Mesenchymal stem cell (in vitro differentiated cells and primary cell): ENCODE measurements around the gene NRF1.

Source experiments
- DNase-seq: peaks from one replicate; pipeline ENCODE4 v3.0.0-alpha.2; 2013
- H2AFZ ChIP-seq: one replicate; pipeline ENCODE4 v1.6.1; 2013; ENCODE audit warnings: low read depth, mild to moderate bottlenecking, control low read depth, inconsistent platforms, low read length, moderate library complexity
- H2AK5ac ChIP-seq: 2 replicates; pipeline ENCODE4 v1.6.1; 2013; ENCODE audit warnings: low read length, moderate library complexity, mild to moderate bottlenecking, inconsistent platforms; ENCODE audit not compliant: severe bottlenecking
- H2BK120ac ChIP-seq: one replicate; pipeline ENCODE4 v1.6.1; 2013; ENCODE audit warnings: low read depth, mild to moderate bottlenecking, inconsistent platforms, low read length, moderate library complexity
- H2BK12ac ChIP-seq, 2 experiments: one replicate each; pipeline ENCODE4 v1.6.1; 2013; ENCODE audit warnings: inconsistent platforms in 2 of 2, low read length in 2 of 2, mild to moderate bottlenecking in 2 of 2, moderate library complexity in 2 of 2, control low read depth in 1 of 2
- H2BK15ac ChIP-seq: one replicate; pipeline ENCODE4 v1.6.1; 2013; ENCODE audit warnings: mild to moderate bottlenecking, low read depth, inconsistent platforms; ENCODE audit not compliant: poor library complexity, severe bottlenecking
- H2BK5ac ChIP-seq: 2 replicates; pipeline ENCODE4 v1.6.1; 2013; ENCODE audit warnings: low read depth, mild to moderate bottlenecking, low read length, control low read depth, inconsistent platforms; ENCODE audit not compliant: poor library complexity, severe bottlenecking
- H3K14ac ChIP-seq, 2 experiments: one replicate each; pipeline ENCODE4 v1.6.1; 2013; ENCODE audit warnings: inconsistent platforms in 2 of 2, low read length in 2 of 2, control low read depth in 1 of 2, mild to moderate bottlenecking in 1 of 2, moderate library complexity in 1 of 2
- H3K18ac ChIP-seq, 2 experiments: one replicate each; pipeline ENCODE4 v1.6.1; 2013; ENCODE audit warnings: inconsistent platforms in 2 of 2, low read length in 2 of 2, control low read depth in 1 of 2, low read depth in 1 of 2, mild to moderate bottlenecking in 1 of 2
- H3K23ac ChIP-seq, 2 experiments: one replicate each; pipeline ENCODE4 v1.6.1; 2013; ENCODE audit warnings: inconsistent platforms in 2 of 2, low read length in 2 of 2, mild to moderate bottlenecking in 2 of 2, moderate library complexity in 2 of 2, control low read depth in 1 of 2
- H3K27ac ChIP-seq: 2 replicates; pipeline ENCODE4 v1.5.1; 2013; ENCODE audit warnings: mild to moderate bottlenecking, moderate library complexity, low read length, control low read depth, inconsistent platforms; ENCODE audit not compliant: poor library complexity, severe bottlenecking
- H3K27me3 ChIP-seq, 2 experiments: 2 replicates each; pipeline versions ENCODE4 v1.6.1 to v1.7.0; 2013; ENCODE audit warnings: low read length in 2 of 2, mild to moderate bottlenecking in 2 of 2, moderate library complexity in 2 of 2, control low read depth in 1 of 2, inconsistent platforms in 1 of 2; ENCODE audit not compliant: control insufficient read depth in 1 of 2, insufficient read depth in 1 of 2
- H3K36me3 ChIP-seq, 2 experiments: 2 replicates each; pipeline versions ENCODE4 v1.6.1 to v1.7.0; 2013; ENCODE audit warnings: low read length in 2 of 2, control low read depth in 1 of 2, inconsistent platforms in 1 of 2, low read depth in 1 of 2, mild to moderate bottlenecking in 1 of 2; ENCODE audit not compliant: insufficient read depth in 2 of 2, control insufficient read depth in 1 of 2
- H3K4ac ChIP-seq, 2 experiments: one replicate each; pipeline ENCODE4 v1.6.1; 2013; ENCODE audit warnings: inconsistent platforms in 2 of 2, low read length in 2 of 2, mild to moderate bottlenecking in 2 of 2, moderate library complexity in 2 of 2, control low read depth in 1 of 2, low read depth in 1 of 2
- H3K4me1 ChIP-seq: 2 replicates; pipeline ENCODE4 v1.6.1; 2013; ENCODE audit warnings: low read depth, low read length, control low read depth; ENCODE audit not compliant: control insufficient read depth, insufficient read depth
- H3K4me2 ChIP-seq: 2 replicates; pipeline ENCODE4 v1.6.1; 2013; ENCODE audit warnings: low read length, mild to moderate bottlenecking, inconsistent platforms; ENCODE audit not compliant: poor library complexity, severe bottlenecking
- H3K4me3 ChIP-seq, 2 experiments: 2 replicates each; pipeline versions ENCODE4 v1.5.1 to v1.7.0; 2013; ENCODE audit warnings: low read length in 2 of 2, mild to moderate bottlenecking in 2 of 2, control low read depth in 1 of 2, low read depth in 1 of 2; ENCODE audit not compliant: insufficient read depth in 1 of 2
- H3K79me1 ChIP-seq: replicated peaks from 2 replicates; pipeline ENCODE4 v1.6.1; 2013; ENCODE audit warnings: mild to moderate bottlenecking, control low read depth, low read length, inconsistent platforms; ENCODE audit not compliant: poor library complexity, severe bottlenecking
- H3K9ac ChIP-seq: 2 replicates; pipeline ENCODE4 v1.7.0; 2013; ENCODE audit warnings: mild to moderate bottlenecking, low read length, moderate library complexity
- H3K9me3 ChIP-seq: 2 replicates; pipeline ENCODE4 v1.7.0; 2013; ENCODE audit warnings: mild to moderate bottlenecking, low read length; ENCODE audit not compliant: control insufficient read depth
- H4K8ac ChIP-seq: one replicate; pipeline ENCODE4 v1.6.1; 2013; ENCODE audit warnings: inconsistent platforms, mild to moderate bottlenecking, low read length, moderate library complexity
- H4K91ac ChIP-seq: one replicate; pipeline ENCODE4 v1.6.1; 2013; ENCODE audit warnings: mild to moderate bottlenecking, low read length, inconsistent platforms
- WGBS: methylation state at CpG from one replicate; pipeline ENCODE4 v1.1.7; 2013; ENCODE audit warnings: mixed read lengths; 5-methylcytosine and 5-hydroxymethylcytosine counted together

The NRF1 gene

DNA sequence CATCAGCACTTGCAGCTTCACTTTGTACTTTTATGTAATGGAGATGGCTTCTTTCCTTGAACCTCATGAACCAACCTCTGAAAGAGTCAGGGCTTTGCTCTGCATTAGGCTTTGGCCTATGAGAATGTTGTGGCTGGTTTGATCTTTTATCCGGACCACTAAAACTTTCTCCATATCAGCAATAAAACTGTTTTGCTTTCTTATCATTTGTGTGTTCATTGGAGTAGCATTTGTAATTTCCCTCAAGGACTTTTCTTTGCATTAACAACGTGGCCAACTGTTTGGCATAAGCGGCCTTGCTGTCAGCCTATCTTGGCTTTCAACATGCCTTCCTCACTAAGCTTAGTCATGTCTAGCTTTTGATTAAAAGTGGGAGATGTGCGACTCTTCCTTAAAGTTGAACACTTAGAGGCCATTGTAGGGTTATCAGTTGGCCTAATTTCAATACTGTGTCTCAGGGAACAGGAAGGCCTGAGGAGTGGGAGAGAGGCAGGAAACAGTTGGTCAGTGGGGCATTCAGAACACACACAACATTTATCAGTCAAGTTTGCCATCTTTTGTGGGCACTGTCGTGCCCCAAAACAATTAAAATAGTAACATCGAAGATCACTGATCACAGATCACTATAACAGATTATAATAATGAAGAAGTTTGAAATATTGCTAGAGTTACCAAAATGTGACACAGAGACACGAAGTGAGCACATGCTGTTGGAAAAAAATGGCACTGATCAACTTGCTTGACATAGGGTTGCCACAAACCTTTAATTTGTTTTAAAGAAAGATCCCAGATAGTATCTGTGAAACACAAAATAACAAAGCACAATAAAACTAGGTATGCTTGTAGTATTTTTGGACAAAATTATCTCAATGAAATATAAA is 64.7 kb downstream of the NRF1 start:
- Histone ChIP-seq H3K4me3 (no peak overlapping the region), H3K79me1 (peaks cover 9% of the 10 kb centered on the region), H3K14ac (no peak overlapping the region), H3K18ac (no peak overlapping the region), H3K4ac (no peak overlapping the region), H2AK5ac (no peak overlapping the region), H3K4me2 (no peak overlapping the region), H4K91ac (no peak overlapping the region), H3K9ac (no peak overlapping the region), H2BK12ac (no peak overlapping the region), H2BK120ac (no peak overlapping the region), H3K4me1 (no peaks in the 10 kb centered on the region), H3K27ac (no peak overlapping the region), H2BK5ac (no peak overlapping the region), H4K8ac (no peak overlapping the region), H2BK15ac (no peak overlapping the region), H3K23ac (no peak overlapping the region), H2AFZ (no peak overlapping the region), H3K9me3 (peaks cover 12% of the 10 kb centered on the region), H3K36me3 (peaks cover 12 to 71% of the 10 kb centered on the region in 2 experiments), H3K27me3 (no peaks in the 10 kb centered on the region)
- DNase-seq = no peak
- WGBS = 99% methylated on average over 4 of the region's 7 CpGs

DNA sequence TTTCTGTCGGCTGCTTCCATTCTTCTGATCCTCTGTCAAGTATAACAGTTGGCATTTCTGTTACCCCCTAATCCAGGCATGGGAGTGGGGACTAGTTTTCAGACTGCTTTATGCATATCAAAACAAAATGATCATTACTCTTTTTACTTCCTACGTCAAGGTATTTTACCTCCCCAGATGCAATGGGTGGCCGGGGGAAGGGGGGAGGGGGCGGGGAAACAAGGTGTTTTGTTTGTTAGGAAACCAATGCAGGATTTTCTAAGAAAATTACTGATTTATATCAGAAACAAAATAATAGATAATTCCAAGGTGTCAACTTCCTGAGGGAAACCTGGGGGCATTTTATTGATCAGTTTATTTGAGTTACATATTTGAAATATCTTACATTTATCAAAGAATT is 66.3 kb downstream of the NRF1 start:
- Histone ChIP-seq H3K4ac (no peak overlapping the region), H2BK5ac (no peak overlapping the region), H3K4me3 (no peak overlapping the region), H2AFZ (no peak overlapping the region), H3K18ac (no peak overlapping the region), H3K36me3 (peaks cover 8 to 56% of the 10 kb centered on the region in 2 experiments), H4K8ac (no peak overlapping the region), H3K9ac (no peak overlapping the region), H2AK5ac (no peak overlapping the region), H3K27ac (no peak overlapping the region), H2BK120ac (no peak overlapping the region), H4K91ac (no peak overlapping the region), H3K27me3 (no peaks in the 10 kb centered on the region), H3K23ac (no peak overlapping the region), H3K4me2 (no peak overlapping the region), H3K9me3 (peaks cover 12% of the 10 kb centered on the region), H3K79me1 (peaks cover 5% of the 10 kb centered on the region), H3K14ac (no peak overlapping the region), H2BK12ac (no peak overlapping the region), H3K4me1 (no peaks in the 10 kb centered on the region), H2BK15ac (no peak overlapping the region)
- DNase-seq = no peak
- WGBS = 57% methylated on average over 1 of the region's 4 CpGs

DNA sequence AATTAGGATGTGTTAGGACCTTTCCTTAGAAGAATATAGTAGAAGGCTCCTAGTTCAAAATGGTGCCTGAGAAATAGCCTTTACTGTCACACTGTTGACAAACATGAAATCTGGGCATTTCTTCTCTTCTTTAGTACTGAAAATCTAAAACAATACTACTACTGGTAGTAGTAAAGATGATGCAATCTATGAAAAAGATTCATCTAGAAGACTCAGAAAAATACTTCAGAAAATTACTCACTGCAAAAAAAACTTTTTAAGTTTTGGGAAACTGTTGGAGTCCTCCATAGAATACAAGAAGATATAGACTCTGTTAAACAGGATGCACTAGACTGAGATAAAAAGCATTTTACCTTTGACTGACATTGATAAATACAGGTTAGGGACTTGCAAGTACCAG is 67.1 kb downstream of the NRF1 start:
- no peak overlapping the region for H3K4me2 ChIP-seq
- H3K79me1 ChIP-seq = peaks cover 5% of the 10 kb centered on the region
- no peak overlapping the region for H2BK15ac ChIP-seq
- no peak overlapping the region for H3K9ac ChIP-seq
- H3K27me3 ChIP-seq = no peaks in the 10 kb centered on the region
- no peak overlapping the region for H3K27ac ChIP-seq
- H2AFZ ChIP-seq = no peak overlapping the region
- H4K8ac ChIP-seq = no peak overlapping the region
- H3K18ac ChIP-seq = no peak overlapping the region
- H3K4ac ChIP-seq = no peak overlapping the region
- H3K9me3 ChIP-seq = peaks cover 12% of the 10 kb centered on the region
- no peak overlapping the region for H2BK120ac ChIP-seq
- H3K14ac ChIP-seq = no peak overlapping the region
- no peak overlapping the region for H4K91ac ChIP-seq
- H3K4me1 ChIP-seq = no peaks in the 10 kb centered on the region
- no peak overlapping the region for H2BK12ac ChIP-seq
- DNase-seq = no peak
- peaks cover 8 to 51% of the 10 kb centered on the region in 2 experiments for H3K36me3 ChIP-seq
- no peak overlapping the region for H3K23ac ChIP-seq
- H3K4me3 ChIP-seq = no peak overlapping the region
- H2BK5ac ChIP-seq = no peak overlapping the region
- H2AK5ac ChIP-seq = no peak overlapping the region

DNA sequence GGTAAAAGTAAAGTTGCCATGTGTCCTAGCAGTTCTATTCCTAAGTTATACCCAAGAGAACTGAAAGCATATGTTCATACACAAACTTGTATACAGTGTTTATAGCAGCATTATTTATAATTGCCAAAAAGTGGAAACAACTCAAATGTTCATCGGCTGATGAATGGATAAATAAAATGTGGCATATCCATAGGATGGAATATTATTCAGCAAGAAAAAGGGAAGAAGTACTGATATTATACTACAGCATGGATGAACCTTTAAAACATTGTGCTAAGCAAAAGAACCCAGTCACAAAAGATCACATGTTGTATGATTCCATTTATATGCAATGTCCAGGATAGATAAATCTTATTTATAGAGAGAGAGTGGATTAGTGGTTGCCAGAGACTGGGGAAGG is 68.9 kb downstream of the NRF1 start:
- H3K79me1 ChIP-seq = peaks cover 7% of the 10 kb centered on the region
- H3K27me3 ChIP-seq = no peaks in the 10 kb centered on the region
- H2BK15ac ChIP-seq = no peak overlapping the region
- no peak overlapping the region for H3K4me2 ChIP-seq
- peaks cover 3% of the 10 kb centered on the region for H3K9me3 ChIP-seq
- H3K23ac ChIP-seq = no peak overlapping the region
- H3K14ac ChIP-seq = no peak overlapping the region
- no peak overlapping the region for H2AFZ ChIP-seq
- no peak overlapping the region for H2BK120ac ChIP-seq
- no peak overlapping the region for H2BK5ac ChIP-seq
- no peak overlapping the region for H2AK5ac ChIP-seq
- DNase-seq = no peak
- H3K36me3 ChIP-seq = peaks cover 3 to 39% of the 10 kb centered on the region in 2 experiments
- H3K9ac ChIP-seq = no peak overlapping the region
- H2BK12ac ChIP-seq = no peak overlapping the region
- H3K18ac ChIP-seq = no peak overlapping the region
- WGBS = no CpG with 5 or more reads among the region's 1 CpG
- no peak overlapping the region for H4K91ac ChIP-seq
- H3K4me3 ChIP-seq = no peak overlapping the region
- H3K4ac ChIP-seq = no peak overlapping the region
- no peak overlapping the region for H4K8ac ChIP-seq
- H3K4me1 ChIP-seq = no peaks in the 10 kb centered on the region
- H3K27ac ChIP-seq = no peak overlapping the region
